Left colon (tissue), 2 donors: ENCODE results near the gene PDK4. TPM values are rescaled to one million over a fixed set of nuclear protein-coding genes. Genes with fewer than 3 reads are reported as not detected.
A peak's percentile ranks its signal among the peaks of the same experiment; 100 is the strongest.
"Not testable (repeated sequence)": the region's sequence is repeated elsewhere in the genome, so short reads cannot be mapped to it uniquely, and the experiment has no call there.

Experiments used
- ATAC-seq: fragments of 200-7000 bp; cut with Tn5 transposase; one replicate; pipeline ENCODE4 v1.9.1; 2020; ENCODE audit warnings: mild to moderate bottlenecking, moderate library complexity
- DNase-seq, 2 donors: peaks; one replicate each; pipeline ENCODE4 v3.0.0-alpha.2; 2020
- intact Hi-C, 2 donors: fragments of 100-400 bp; cut with DNase I in 1 of 2; cut with micrococcal nuclease in 1 of 2; formaldehyde crosslinking; loops; one replicate each; pipeline versions ENCODE4 v1.11.2 to v1.14.0; 2022; cut with DNase I, micrococcal nuclease
- total RNA-seq, 2 donors: library from RNA; stranded (reverse); fragmentation: NEBNext Ultra II Directional; extraction: Animal tissue kit (Norgen Biotek cat#: 25700); gene quantifications; one replicate each; pipeline ENCODE4 v1.2.1, GENCODE V29; 2021
- donor health status: DM: no; HTN: no; CAD: no.
- donor health status: DM: yes; HTN: yes; CAD: no.

The PDK4 gene
- total RNA-seq, 2 donors from 2014 or later = 18.9 to 101 TPM

- no peak for DNase-seq
- ATAC-seq = no peak
- intact Hi-C loops = no loop called here
Observed at GRCh38 chr7:95583834-95584621, 12.3 kb downstream of the PDK4 start.

- ATAC-seq = no peak
- intact Hi-C loops = no loop called here
- peak in 1 of 2 donors; percentile 29 for DNase-seq
Observed at GRCh38 chr7:95582578-95583293, 13.6 kb downstream of the PDK4 start.

DNA sequence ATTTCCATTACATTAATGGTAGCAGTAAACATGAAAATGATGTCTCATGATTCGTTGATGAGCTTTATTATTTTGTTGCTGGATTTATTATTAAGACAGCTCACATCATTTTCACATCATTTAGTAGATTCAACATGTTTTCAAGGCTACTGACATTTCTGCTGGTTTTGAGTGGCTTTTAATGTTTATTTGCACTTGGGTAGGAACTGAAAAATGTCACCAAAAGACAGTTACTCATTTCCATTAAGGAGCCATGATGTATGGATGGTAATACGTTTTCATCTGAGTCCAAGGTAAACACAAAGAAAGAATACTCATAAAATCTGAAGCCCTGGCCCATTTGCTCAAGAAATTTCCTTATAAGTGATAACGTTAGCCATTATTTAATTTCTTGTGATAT is 14.8 kb downstream of the PDK4 start:
- DNase-seq = no peak
- no peak for ATAC-seq
- intact Hi-C loops = no loop called here

- DNase-seq (no peak), ATAC-seq (no peak)
- intact Hi-C loops = no loop called here
Observed at GRCh38 chr7:95579318-95579717, 17.0 kb downstream of the PDK4 start.

DNA sequence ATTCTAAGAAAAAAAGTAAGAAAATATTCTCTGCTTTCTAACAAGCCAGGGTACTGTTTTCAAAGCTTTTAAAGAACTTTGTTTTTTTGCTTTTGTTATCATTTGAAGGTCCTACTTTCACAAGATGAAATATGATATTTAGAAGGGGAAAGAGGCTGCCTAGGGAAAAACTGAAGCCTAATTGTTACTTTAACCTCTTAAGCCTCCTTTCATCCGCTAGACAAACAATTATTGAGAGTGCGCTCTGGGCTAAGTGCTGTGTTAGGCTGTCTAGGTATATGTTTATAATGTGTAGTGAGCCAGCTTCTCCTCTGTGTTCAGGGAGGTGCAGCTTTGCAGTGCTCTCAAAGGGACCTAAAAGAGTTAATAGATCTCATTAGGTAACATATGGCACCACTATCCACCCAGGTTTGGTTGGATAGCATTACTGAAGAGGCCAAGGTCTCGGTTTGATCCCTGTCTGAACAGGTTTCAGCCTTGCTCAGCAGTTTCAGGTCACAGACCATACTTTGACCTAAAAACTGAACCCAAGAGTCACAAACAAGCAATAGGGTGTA is 17.9 kb downstream of the PDK4 start:
- ATAC-seq (no peak), DNase-seq (no peak)
- intact Hi-C loops = no loop called here

DNA sequence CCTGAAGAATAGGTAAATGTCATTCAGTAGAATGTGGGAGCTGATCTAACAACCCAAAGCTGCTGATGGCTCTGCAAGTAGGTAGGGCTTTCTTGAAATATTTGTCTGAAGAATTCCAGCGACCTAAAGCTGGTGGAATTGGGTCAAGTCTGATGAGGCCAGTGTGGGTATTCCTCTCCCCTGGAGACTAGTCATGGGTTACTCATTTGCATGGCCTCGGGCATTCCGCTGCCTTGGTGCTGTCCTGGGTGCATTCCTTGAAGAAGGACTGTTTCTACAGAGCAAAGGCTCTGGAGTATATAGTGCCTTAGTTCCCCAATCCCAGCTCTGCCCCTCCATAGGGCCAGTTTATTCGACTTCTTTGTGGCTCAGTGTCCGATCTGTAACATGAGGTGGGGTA is 19.2 kb downstream of the PDK4 start:
- intact Hi-C loops = no loop called here
- no peak for ATAC-seq

GRCh38 chr7:95569720-95570119 is 26.6 kb downstream of the PDK4 start:
- DNase-seq (no peak), ATAC-seq (no peak)
- intact Hi-C loops = no loop called here

More for the DNA sequence above, 19.2 kb downstream of the PDK4 start:
- DNase-seq = no peak

DNA sequence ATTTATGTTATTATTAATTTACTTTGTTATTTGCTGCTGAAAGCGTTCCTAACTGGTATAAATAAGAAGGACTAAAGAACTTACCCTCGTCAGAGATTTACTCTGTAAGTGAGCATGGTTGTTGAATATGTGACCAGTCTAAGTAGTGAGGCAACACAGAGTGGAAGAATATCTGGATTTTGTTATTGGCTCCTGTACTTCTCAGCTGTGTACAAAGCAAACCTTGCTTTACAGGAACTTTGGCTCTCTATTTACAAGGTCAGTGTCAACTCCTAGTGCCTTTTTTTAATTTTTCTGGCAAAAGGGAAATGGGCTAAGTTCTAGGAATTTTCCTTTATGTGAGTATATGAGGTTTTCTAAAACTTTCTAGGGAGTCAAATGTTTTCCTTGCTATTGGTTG is 35.6 kb downstream of the PDK4 start:
- intact Hi-C loops = no loop called here
- ATAC-seq (no peak), DNase-seq (no peak)

DNA sequence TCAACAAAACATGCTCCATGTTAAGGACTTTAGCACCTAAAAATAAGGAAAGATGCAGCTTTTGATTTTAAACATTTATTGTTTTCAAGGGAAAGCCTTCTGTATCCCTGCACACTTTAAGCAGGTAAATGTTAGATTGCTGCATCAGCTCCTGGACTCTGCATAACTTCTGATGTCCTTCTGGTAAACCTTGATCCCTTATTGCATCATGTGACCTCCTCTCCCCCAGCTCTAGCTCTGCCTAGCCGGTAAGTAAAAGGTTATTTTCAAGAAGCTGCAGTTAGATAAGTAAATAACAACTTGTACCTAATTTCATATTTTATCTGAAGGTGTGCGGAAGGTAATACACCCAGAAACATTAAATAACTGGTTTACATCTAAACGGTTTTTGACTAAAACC is 37.5 kb downstream of the PDK4 start:
- DNase-seq = no peak
- no peak for ATAC-seq
- intact Hi-C loops = no loop called here

DNA sequence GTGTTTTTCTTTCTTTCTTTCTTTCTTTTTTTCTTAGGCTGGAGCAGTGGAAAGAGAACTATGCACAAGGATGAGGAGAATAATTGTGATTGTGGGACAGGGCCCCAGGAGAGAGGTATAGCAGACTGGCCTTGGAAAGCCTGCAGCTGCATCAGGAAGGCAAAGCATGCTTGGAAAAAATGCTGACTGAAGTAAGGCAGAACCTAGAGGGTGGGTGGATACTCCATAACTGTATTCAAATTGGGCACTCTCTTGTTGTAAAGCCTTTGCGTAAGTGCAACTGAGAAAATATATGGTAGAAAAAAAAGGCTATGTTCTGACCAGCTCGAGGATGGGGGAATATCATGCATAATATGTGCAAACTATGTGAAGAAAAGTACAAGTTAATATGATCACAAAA is 39.5 kb downstream of the PDK4 start:
- ATAC-seq (no peak), DNase-seq (no peak)
- intact Hi-C loops = no loop called here

DNA sequence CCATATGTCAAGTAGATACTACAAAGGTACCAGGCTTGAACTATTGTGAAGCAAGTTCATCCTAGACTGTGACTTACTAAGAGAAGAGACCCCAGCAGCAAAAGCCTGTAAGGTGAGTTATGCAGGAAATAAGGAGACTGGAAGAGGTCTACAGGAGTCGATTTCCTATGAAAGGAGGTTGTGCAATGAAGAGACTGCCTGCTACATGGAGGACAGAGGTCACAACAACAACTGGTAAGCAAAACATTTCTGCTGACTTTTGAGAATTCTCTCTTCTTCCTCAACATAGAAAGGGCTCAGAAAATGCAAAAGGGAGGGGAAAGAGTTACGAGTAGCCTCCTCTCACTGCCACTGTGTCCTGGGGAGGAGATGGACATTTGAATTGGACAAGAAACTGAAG is 42.4 kb downstream of the PDK4 start:
- intact Hi-C loops = no loop called here
- no peak for DNase-seq
- ATAC-seq = no peak

- ATAC-seq, intact Hi-C loops, DNase-seq: not testable (repeated sequence)
Observed at GRCh38 chr7:95552010-95552926, 44.0 kb downstream of the PDK4 start.

- DNase-seq (no peak), ATAC-seq (peak; percentile 32)
- intact Hi-C loops = no loop called here
Observed at GRCh38 chr7:95550546-95550945, 45.8 kb downstream of the PDK4 start.

- intact Hi-C loops = loop anchor here in 1 of 2 donors (5.0 kb wide), 1 partner anchor 42 kb away; no protein-coding TSS in a partner anchor
- peak; percentile 74 to 95 for DNase-seq
Observed at GRCh38 chr7:95549818-95550529, 46.3 kb downstream of the PDK4 start.

DNA sequence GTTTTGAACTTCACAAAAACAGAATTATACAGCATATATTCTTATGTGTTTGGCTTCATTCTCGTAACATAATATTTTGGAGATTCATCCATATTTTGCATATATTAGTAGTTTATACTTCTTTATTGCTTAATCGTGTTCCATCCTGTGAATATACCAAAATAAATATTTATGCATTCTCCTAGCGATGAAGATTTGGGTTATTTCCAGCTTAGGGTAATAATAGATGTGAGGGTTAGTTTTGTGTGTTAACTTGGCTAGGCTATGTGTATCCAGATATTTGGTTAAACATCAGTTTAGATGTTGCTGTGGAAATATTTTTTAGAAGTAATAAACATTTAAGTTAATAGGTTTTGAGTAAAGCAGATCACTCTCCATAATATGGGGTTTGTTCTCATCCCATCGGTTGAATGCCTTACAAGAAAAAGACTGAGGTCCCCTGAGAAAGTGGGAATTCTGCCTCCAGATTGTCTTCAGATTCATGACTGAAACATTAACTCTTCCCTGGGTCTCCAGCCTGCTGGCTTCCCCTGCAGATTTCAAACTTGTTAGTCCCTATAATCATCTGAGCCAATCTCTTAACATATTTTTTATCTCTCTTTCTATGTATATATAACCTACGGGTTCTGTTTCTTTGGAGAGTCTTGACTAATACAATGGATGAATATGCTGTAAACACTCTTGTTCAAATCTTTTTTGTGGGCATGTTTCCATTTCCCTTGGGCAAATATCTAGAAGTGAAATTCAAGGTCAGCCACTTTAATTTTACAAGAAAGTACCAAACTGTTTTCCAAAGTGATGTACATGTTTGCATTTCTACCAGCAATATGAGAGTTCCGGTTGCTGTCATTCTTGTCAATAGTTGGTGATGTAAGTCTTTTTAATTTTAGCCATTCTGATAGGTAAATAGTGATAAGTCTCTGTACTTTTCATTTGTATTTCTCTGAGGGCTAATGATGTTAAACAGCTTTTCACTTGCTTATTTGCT is 48.7 kb downstream of the PDK4 start:
- ATAC-seq (no peak), DNase-seq (no peak)
- intact Hi-C loops = loop anchor here in 1 of 2 donors (5.0 kb wide), 1 partner anchor 45 kb away; no protein-coding TSS in a partner anchor

More at GRCh38 chr7:95549818-95550529, 46.3 kb downstream of the PDK4 start:
- peak; percentile 98 for ATAC-seq

GRCh38 chr7:95546647-95547046 is 49.7 kb downstream of the PDK4 start:
- ATAC-seq = no peak
- intact Hi-C loops = loop anchor here in 1 of 2 donors (5.0 kb wide), 1 partner anchor 46 kb away; no protein-coding TSS in a partner anchor
- no peak for DNase-seq

DNA sequence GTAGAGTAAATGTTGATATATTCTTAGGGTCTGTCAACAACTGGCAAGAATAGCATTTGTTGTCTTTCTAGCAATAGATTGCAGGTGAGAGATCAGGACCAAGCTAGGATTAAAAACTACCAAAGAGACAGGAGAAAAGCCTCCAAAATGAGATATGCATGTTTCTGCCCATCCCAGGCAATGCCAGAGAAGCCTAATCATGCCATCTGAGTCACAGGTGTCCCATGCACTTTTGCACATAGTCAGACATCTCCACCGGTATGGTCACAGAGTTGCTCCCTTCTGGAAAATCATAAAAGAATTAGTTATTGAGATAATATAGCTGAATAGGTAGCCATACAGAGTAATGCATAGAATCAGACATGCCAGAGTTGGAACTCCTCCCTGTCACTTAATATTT is 50.6 kb downstream of the PDK4 start:
- DNase-seq = no peak
- no peak for ATAC-seq
- intact Hi-C loops = loop anchor here in 1 of 2 donors (5.0 kb wide), 1 partner anchor 47 kb away; no protein-coding TSS in a partner anchor
